ENCODE measurements around the gene GLRA1. TPM values are rescaled to one million over a fixed set of nuclear protein-coding genes. Genes with fewer than 3 reads are reported as not detected.

GLRA1 gene
- total RNA-seq, result not detected

DNA sequence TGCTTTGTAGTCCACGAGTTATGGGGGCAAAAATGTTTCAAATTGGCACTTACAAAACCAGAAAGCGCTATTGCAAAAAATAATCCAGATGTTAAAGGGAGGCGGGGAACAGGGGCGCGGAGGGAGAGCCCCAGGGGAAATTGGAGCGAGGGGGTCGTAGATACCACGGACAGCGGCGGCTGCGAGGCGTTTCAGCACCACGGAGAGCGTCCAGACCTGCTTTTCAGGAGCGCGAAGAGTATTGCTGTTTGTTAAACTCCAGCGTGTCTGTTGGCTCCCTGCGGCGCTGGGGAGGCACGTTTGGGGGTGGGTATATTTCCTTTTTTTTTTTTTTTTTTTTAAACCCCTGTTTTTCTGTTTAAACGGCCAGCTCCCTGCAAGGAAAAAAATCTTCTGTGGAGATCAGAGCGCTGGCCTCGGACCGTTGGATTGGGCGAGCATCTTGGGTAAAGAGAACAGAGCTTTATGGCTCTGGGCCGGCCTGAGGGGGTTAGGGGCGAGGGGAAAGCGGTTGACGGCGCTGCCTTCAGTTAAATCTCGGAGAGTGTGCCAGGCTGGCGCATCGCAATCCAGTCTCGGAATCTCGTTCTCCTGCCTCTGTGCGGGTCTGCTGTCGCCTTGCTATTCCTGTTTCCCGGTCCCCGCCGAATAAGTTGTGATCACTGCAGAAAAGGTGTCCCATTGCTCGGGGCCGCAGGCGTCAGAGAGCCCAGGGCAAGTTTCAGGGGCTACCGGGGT lies at the start of gene GLRA1:
GLRA1 (minus strand) TSS at position 288 of the 738 bp plus-strand sequence. CDS start 302 bp downstream, outside the sequence.
- no peak within 1 kb of the TSS for H3K27ac ChIP-seq
- no peak within 1 kb of the TSS for H3K4me3 ChIP-seq
- H3K4me1 ChIP-seq, result no peaks in the 10 kb centered on the region
- no peaks in the 10 kb centered on the region for H3K9me3 ChIP-seq
- no peak for DNase-seq (ENCODE audit: low spot score in 2 of 2)
- H3K36me3 ChIP-seq, result no peaks in the 10 kb centered on the region
- TF ChIP-seq, protein P1, sequence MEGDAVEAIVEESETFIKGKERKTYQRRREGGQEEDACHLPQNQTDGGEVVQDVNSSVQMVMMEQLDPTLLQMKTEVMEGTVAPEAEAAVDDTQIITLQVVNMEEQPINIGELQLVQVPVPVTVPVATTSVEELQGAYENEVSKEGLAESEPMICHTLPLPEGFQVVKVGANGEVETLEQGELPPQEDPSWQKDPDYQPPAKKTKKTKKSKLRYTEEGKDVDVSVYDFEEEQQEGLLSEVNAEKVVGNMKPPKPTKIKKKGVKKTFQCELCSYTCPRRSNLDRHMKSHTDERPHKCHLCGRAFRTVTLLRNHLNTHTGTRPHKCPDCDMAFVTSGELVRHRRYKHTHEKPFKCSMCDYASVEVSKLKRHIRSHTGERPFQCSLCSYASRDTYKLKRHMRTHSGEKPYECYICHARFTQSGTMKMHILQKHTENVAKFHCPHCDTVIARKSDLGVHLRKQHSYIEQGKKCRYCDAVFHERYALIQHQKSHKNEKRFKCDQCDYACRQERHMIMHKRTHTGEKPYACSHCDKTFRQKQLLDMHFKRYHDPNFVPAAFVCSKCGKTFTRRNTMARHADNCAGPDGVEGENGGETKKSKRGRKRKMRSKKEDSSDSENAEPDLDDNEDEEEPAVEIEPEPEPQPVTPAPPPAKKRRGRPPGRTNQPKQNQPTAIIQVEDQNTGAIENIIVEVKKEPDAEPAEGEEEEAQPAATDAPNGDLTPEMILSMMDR (IDR thresholded peaks at IDR 0.05), result no peak
- intact Hi-C loops (cut with DNase I), result no loop called here
- peaks cover 4% of the 10 kb centered on the region for H3K27me3 ChIP-seq

DNA sequence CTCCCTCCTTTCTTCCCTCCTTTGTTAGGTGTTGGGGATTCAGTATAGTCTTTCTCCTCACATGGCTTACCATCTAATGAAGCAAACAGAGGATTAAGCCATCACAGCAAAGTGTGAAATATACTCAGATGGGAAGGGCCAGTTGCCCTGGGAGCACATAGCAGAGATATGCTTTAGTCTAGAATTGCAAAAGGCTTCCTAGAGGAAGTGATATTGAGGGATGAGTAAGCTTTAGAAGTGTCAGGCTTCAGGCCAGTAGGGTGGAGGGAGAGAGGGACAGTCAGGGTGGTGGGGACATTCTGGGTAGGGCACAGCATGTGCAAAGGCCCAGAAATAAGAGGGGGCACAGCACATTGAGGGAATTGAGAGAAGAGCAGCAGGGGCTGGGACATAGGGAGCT lies 46.2 kb upstream of the GLRA1 start:
- no peaks in the 10 kb centered on the region for H3K9me3 ChIP-seq
- intact Hi-C loops (cut with DNase I), result no loop called here
- H3K4me1 ChIP-seq, result no peaks in the 10 kb centered on the region
- H3K4me3 ChIP-seq, result no peak overlapping the region
- H3K27me3 ChIP-seq, result no peaks in the 10 kb centered on the region
- TF ChIP-seq, protein P1 (IDR thresholded peaks at IDR 0.05), result no peak
- no peak overlapping the region for H3K27ac ChIP-seq
- H3K36me3 ChIP-seq, result no peaks in the 10 kb centered on the region
- DNase-seq (ENCODE audit: low spot score in 2 of 2), result no peak

DNA sequence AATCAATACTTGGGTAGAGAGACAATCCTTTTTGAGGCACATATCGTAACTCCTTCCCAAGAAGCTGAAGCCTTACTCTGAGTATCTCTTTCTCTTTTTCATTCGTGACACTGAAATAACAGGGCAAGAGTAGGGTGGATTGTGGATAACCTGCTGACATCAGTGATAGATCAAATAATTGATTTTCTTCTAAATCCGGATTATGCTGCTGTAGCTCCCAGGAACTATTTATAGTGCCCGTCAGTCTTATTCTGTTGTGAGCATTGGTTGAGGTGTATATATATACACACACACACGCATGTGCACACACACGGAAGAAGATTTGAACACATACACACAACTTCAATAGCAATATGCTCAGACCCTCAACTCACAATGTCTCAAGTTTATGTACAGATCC lies 43.2 kb upstream of the GLRA1 start:
- no peaks in the 10 kb centered on the region for H3K4me1 ChIP-seq
- H3K36me3 ChIP-seq, result no peaks in the 10 kb centered on the region
- intact Hi-C loops (cut with DNase I), result no loop called here
- no peaks in the 10 kb centered on the region for H3K27me3 ChIP-seq
- DNase-seq (ENCODE audit: low spot score in 2 of 2), result no peak
- TF ChIP-seq, protein P1 (IDR thresholded peaks at IDR 0.05), result no peak
- H3K9me3 ChIP-seq, result no peaks in the 10 kb centered on the region
- no peak overlapping the region for H3K27ac ChIP-seq
- H3K4me3 ChIP-seq, result no peak overlapping the region

DNA sequence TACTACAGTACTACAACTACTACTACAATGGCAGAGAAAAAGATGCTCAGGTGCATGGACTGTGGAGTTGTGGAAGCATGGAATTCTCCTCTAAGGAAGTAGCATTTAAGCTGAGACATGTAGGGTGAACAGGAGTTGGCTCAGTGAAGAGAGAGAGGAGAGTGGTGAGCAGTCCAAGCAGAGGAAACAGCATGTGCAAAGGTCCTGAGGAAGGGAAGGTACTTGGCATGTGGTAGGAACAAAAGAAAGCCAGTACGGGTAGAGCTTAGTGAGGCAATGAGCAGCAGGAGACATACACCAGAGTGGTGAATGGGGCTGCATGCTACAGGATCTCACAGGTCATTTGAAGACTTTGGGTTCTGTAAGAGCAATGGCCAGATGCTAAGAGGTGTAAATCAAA lies 41.4 kb upstream of the GLRA1 start:
- H3K4me3 ChIP-seq, result no peak overlapping the region
- intact Hi-C loops (cut with DNase I), result no loop called here
- H3K9me3 ChIP-seq, result no peaks in the 10 kb centered on the region
- no peaks in the 10 kb centered on the region for H3K36me3 ChIP-seq
- H3K4me1 ChIP-seq, result no peaks in the 10 kb centered on the region
- no peaks in the 10 kb centered on the region for H3K27me3 ChIP-seq
- TF ChIP-seq, protein P1 (IDR thresholded peaks at IDR 0.05), result no peak
- no peak overlapping the region for H3K27ac ChIP-seq
- DNase-seq (ENCODE audit: low spot score in 2 of 2), result no peak

DNA sequence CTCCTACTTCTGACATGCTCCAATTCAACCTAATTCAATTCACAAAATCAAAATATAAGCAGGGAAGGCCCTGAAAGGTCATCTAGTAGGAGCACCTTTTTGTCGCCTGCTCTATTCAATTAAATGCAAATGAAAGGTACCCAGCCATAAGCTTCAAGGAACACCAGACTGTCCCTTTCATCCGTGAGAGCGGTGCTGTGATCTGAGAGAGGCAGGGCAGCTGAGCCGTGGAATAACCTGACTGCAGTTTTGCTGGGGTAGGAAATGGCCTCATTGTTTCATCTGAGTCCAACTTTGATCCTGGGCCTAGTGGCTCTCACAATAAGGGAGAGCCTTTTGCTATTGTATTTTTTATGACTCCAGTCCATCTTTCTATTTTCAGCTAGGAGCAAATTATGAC lies 39.8 kb upstream of the GLRA1 start:
- no peak for DNase-seq (ENCODE audit: low spot score in 2 of 2)
- Histone ChIP-seq H3K4me3 (no peak overlapping the region), H3K9me3 (no peaks in the 10 kb centered on the region), H3K36me3 (no peaks in the 10 kb centered on the region), H3K4me1 (no peaks in the 10 kb centered on the region), H3K27ac (no peak overlapping the region), H3K27me3 (no peaks in the 10 kb centered on the region)
- TF ChIP-seq, protein P1 (IDR thresholded peaks at IDR 0.05), result no peak
- intact Hi-C loops (cut with DNase I), result no loop called here
